IPS-20b (cell line): ENCODE measurements around the gene PXDN.
"Not testable (repeated sequence)": the region's sequence is repeated elsewhere in the genome, so short reads cannot be mapped to it uniquely, and the experiment has no call there.

Experiments
- H3K27ac ChIP-seq: one replicate; pipeline ENCODE4 v1.5.1; 2013; ENCODE audit warnings: low read length
- H3K27me3 ChIP-seq: 2 replicates; pipeline ENCODE4 v1.6.1; 2013; ENCODE audit warnings: mild to moderate bottlenecking, low read length, inconsistent platforms; ENCODE audit not compliant: insufficient read depth
- H3K36me3 ChIP-seq: 2 replicates; pipeline ENCODE4 v1.6.1; 2013; ENCODE audit warnings: low read depth, mild to moderate bottlenecking, inconsistent platforms, low read length, moderate library complexity; ENCODE audit not compliant: insufficient read depth
- H3K4me1 ChIP-seq: 2 replicates; pipeline ENCODE4 v1.6.1; 2013; ENCODE audit warnings: mild to moderate bottlenecking, control low read depth, inconsistent platforms, low read length, moderate library complexity; ENCODE audit not compliant: insufficient read depth
- H3K4me3 ChIP-seq: 2 replicates; pipeline ENCODE4 v1.5.1; 2013; ENCODE audit warnings: mild to moderate bottlenecking, low read length, inconsistent platforms
- H3K9ac ChIP-seq: 2 replicates; pipeline ENCODE4 v1.6.1; 2013; ENCODE audit warnings: low read depth, mild to moderate bottlenecking, inconsistent platforms, low read length, moderate library complexity
- H3K9me3 ChIP-seq: 2 replicates; pipeline ENCODE4 v1.6.1; 2013; ENCODE audit warnings: mild to moderate bottlenecking, low read depth, low read length, inconsistent platforms; ENCODE audit not compliant: insufficient read depth

Gene PXDN

GRCh38 chr2:1625281-1626001 lies 118.9 kb downstream of the PXDN start:
- H3K4me1 ChIP-seq: peaks cover 26% of the 10 kb centered on the region; the same call in 1 of the 2 replicates
- peak overlapping the region; percentile 71 for H3K9ac ChIP-seq
- peak overlapping the region; percentile 63 for H3K4me3 ChIP-seq
- H3K36me3 ChIP-seq: peaks cover 19% of the 10 kb centered on the region
- no peaks in the 10 kb centered on the region for H3K9me3 ChIP-seq
- H3K27ac ChIP-seq: peak overlapping the region; percentile 93
- no peaks in the 10 kb centered on the region for H3K27me3 ChIP-seq

- peaks cover 8% of the 10 kb centered on the region; the same call in 1 of the 2 replicates for H3K36me3 ChIP-seq
- H3K27ac ChIP-seq: no peak overlapping the region
- H3K4me1 ChIP-seq: peaks cover 26% of the 10 kb centered on the region; the same call in 1 of the 2 replicates
- H3K4me3 ChIP-seq: no peak overlapping the region
- no peaks in the 10 kb centered on the region for H3K27me3 ChIP-seq
- H3K9ac ChIP-seq: no peak overlapping the region; the same call in 1 of the 2 replicates
- H3K9me3 ChIP-seq: no peaks in the 10 kb centered on the region
Measured at GRCh38 chr2:1623906-1624445, 120.3 kb downstream of the PXDN start.

GRCh38 chr2:1622521-1623200 lies 121.7 kb downstream of the PXDN start:
- H3K27me3 ChIP-seq: no peaks in the 10 kb centered on the region
- no peaks in the 10 kb centered on the region for H3K9me3 ChIP-seq
- no peak overlapping the region for H3K27ac ChIP-seq
- peaks cover 8% of the 10 kb centered on the region; the same call in 1 of the 2 replicates for H3K36me3 ChIP-seq
- no peak overlapping the region for H3K4me3 ChIP-seq
- H3K9ac ChIP-seq: no peak overlapping the region
- H3K4me1 ChIP-seq: peaks cover 31% of the 10 kb centered on the region; the same call in 1 of the 2 replicates

GRCh38 chr2:1621976-1622375 lies 122.3 kb downstream of the PXDN start:
- H3K4me1 ChIP-seq: peaks cover 24% of the 10 kb centered on the region; the same call in 1 of the 2 replicates
- H3K27ac ChIP-seq, H3K4me3 ChIP-seq, H3K36me3 ChIP-seq, H3K27me3 ChIP-seq, H3K9ac ChIP-seq, H3K9me3 ChIP-seq: not testable (repeated sequence)

GRCh38 chr2:1621501-1621900 lies 122.8 kb downstream of the PXDN start:
- Histone ChIP-seq H3K9ac (no peak overlapping the region), H3K27me3 (no peaks in the 10 kb centered on the region), H3K4me3 (no peak overlapping the region), H3K36me3 (peaks cover 8% of the 10 kb centered on the region; the same call in 1 of the 2 replicates), H3K4me1 (peaks cover 24% of the 10 kb centered on the region; the same call in 1 of the 2 replicates), H3K9me3 (no peaks in the 10 kb centered on the region), H3K27ac (no peak overlapping the region)

GRCh38 chr2:1621041-1621440 lies 123.3 kb downstream of the PXDN start:
- no peaks in the 10 kb centered on the region for H3K9me3 ChIP-seq
- no peak overlapping the region for H3K4me3 ChIP-seq
- H3K27me3 ChIP-seq: no peaks in the 10 kb centered on the region
- H3K9ac ChIP-seq: no peak overlapping the region
- no peak overlapping the region for H3K27ac ChIP-seq
- H3K4me1 ChIP-seq: peaks cover 20% of the 10 kb centered on the region; the same call in 1 of the 2 replicates
- peaks cover 8% of the 10 kb centered on the region; the same call in 1 of the 2 replicates for H3K36me3 ChIP-seq

GRCh38 chr2:1620081-1620480 lies 124.2 kb downstream of the PXDN start:
- no peak overlapping the region for H3K27ac ChIP-seq

GRCh38 chr2:1619556-1619955 lies 124.8 kb downstream of the PXDN start:
- no peaks in the 10 kb centered on the region for H3K9me3 ChIP-seq
- peaks cover 8% of the 10 kb centered on the region; the same call in 1 of the 2 replicates for H3K36me3 ChIP-seq
- H3K27me3 ChIP-seq: no peaks in the 10 kb centered on the region
- no peak overlapping the region for H3K4me3 ChIP-seq
- H3K4me1 ChIP-seq: peaks cover 15% of the 10 kb centered on the region; the same call in 1 of the 2 replicates
- H3K27ac ChIP-seq: no peak overlapping the region
- no peak overlapping the region for H3K9ac ChIP-seq

More at GRCh38 chr2:1620081-1620480, 124.2 kb downstream of the PXDN start:
- H3K4me3 ChIP-seq: no peak overlapping the region
- no peak overlapping the region for H3K9ac ChIP-seq
- H3K27me3 ChIP-seq: no peaks in the 10 kb centered on the region
- peaks cover 19% of the 10 kb centered on the region; the same call in 1 of the 2 replicates for H3K4me1 ChIP-seq
- H3K9me3 ChIP-seq: no peaks in the 10 kb centered on the region
- peaks cover 8% of the 10 kb centered on the region; the same call in 1 of the 2 replicates for H3K36me3 ChIP-seq

GRCh38 chr2:1618974-1619373 lies 125.3 kb downstream of the PXDN start:
- Histone ChIP-seq H3K27me3 (no peaks in the 10 kb centered on the region), H3K9ac (no peak overlapping the region)

GRCh38 chr2:1618191-1618961 lies 125.9 kb downstream of the PXDN start:
- peaks cover 8% of the 10 kb centered on the region; the same call in 1 of the 2 replicates for H3K36me3 ChIP-seq
- H3K4me1 ChIP-seq: peaks cover 21% of the 10 kb centered on the region; the same call in 1 of the 2 replicates
- H3K9ac ChIP-seq: no peak overlapping the region
- H3K27me3 ChIP-seq: no peaks in the 10 kb centered on the region
- no peak overlapping the region for H3K4me3 ChIP-seq
- no peaks in the 10 kb centered on the region for H3K9me3 ChIP-seq
- H3K27ac ChIP-seq: no peak overlapping the region

More at GRCh38 chr2:1618974-1619373, 125.3 kb downstream of the PXDN start:
- Histone ChIP-seq H3K36me3 (peaks cover 8% of the 10 kb centered on the region; the same call in 1 of the 2 replicates), H3K9me3 (no peaks in the 10 kb centered on the region), H3K4me1 (peaks cover 16% of the 10 kb centered on the region; the same call in 1 of the 2 replicates), H3K27ac (no peak overlapping the region), H3K4me3 (no peak overlapping the region)
